ENCODE data around the gene NLRC5.

Gene NLRC5

DNA sequence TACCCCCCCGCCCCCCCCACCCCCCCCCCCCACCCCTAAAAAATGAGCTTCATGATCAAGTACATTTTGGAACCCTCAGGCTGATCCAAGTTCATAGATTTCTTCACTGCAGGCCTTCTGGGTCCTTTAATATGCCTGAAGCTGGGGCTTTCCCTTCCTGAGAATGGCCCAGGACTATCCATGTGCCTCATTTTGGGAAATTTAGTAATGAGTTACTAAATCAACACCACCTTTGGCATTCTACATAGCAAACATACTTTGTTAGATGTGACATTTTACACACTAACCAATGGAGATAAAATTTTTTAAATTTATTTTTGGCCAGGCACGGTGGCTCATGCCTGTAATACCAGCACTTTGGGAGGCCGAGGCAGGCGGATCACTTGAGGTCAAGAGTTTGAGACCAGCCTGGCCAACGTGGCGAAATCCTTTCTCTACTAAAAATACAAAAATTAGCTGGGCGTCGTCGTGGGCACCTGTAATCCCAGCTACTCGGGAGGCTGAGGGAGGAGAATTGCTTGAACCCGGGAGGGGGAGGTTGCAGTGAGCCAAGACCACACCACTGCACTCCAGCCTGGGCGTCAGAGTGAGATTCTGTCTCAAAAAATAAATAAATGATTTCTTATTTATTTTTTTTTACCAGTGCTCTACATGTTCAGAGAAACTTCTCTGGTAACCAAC, 43.4 kb upstream of the NLRC5 start:
- Histone ChIP-seq H3K4me2 (ENCODE audit: low read depth, low read length, poor library complexity, severe bottlenecking) (no peak overlapping the region), H4K20me1 (ENCODE audit: low read depth, low read length) (no peaks in the 10 kb centered on the region), H3K9me3 (ENCODE audit: insufficient read depth, low read length) (no peaks in the 10 kb centered on the region), H3K9me2 (replicated peaks; ENCODE audit: insufficient read depth, low read length) (no peaks in the 10 kb centered on the region), H2AFZ (ENCODE audit: low read depth, low read length, severe bottlenecking) (no peak overlapping the region), H3K4me3 (ENCODE audit: insufficient read depth, low read length, poor library complexity, severe bottlenecking) (no peak overlapping the region), H3F3A (ENCODE audit: insufficient read depth) (peaks cover 69% of the 10 kb centered on the region), H3K27me3 (ENCODE audit: low read length) (no peaks in the 10 kb centered on the region), H3K9ac (ENCODE audit: low read length) (no peak overlapping the region), H3K36me3 (ENCODE audit: low read length) (peaks cover 28% of the 10 kb centered on the region), H3K79me2 (ENCODE audit: insufficient read depth, low read length) (no peaks in the 10 kb centered on the region), H3K27ac (ENCODE audit: low read depth, low read length) (peak overlapping the region; percentile 41; the same call in 1 of the 2 replicates)
- TF ChIP-seq, protein P1, sequence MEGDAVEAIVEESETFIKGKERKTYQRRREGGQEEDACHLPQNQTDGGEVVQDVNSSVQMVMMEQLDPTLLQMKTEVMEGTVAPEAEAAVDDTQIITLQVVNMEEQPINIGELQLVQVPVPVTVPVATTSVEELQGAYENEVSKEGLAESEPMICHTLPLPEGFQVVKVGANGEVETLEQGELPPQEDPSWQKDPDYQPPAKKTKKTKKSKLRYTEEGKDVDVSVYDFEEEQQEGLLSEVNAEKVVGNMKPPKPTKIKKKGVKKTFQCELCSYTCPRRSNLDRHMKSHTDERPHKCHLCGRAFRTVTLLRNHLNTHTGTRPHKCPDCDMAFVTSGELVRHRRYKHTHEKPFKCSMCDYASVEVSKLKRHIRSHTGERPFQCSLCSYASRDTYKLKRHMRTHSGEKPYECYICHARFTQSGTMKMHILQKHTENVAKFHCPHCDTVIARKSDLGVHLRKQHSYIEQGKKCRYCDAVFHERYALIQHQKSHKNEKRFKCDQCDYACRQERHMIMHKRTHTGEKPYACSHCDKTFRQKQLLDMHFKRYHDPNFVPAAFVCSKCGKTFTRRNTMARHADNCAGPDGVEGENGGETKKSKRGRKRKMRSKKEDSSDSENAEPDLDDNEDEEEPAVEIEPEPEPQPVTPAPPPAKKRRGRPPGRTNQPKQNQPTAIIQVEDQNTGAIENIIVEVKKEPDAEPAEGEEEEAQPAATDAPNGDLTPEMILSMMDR (IDR thresholded peaks at IDR 0.05; ENCODE audit: insufficient read depth, low read length, poor library complexity, severe bottlenecking) = no peak
- TF ChIP-seq EZH2phosphoT487 (conservative IDR thresholded peaks at IDR 0.05; ENCODE audit: low read length) = no peak

DNA sequence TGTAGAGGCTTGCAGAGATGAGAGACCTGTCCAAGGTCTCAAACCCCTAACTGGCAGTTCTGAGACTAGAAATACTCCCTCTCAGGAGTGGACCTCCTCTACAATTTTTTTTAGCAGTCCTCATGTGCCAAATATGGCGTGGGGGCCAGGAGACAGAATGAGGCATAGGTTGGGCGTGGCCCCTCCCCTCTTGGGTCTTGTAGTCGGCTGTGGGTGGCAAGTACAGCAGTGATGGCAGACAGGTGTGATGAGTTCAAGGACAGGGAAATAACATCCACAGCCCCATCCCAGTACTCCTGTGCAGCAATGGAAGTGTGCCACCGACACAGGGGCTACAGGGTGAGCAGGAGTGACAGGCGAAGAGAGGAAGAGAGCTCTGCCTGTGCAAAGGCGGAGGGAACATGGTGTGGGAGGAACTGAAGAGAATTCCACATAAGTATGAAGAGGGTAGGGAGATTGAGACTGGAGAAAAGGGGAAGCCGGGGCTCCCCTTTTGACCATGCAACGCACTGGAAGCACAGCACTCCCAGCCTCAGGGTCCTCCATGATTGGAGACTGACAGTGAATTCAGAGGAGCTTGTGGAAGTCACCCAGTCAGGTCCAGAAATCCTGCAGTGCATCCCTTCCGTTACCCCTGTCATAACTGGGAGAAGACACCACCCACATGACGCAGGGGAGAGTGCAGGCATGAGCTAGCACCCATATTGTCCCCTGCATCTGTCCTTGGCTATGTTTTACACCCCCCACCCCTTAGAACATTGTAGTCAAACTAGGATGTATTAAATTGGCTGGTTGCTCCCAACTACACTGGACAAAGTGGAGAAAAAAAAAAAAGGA, 42.4 kb upstream of the NLRC5 start:
- no peak for TF ChIP-seq EZH2phosphoT487 (conservative IDR thresholded peaks at IDR 0.05; ENCODE audit: low read length)
- TF ChIP-seq, protein P1 (IDR thresholded peaks at IDR 0.05; ENCODE audit: insufficient read depth, low read length, poor library complexity, severe bottlenecking) = no peak
- no peak overlapping the region for H3K4me2 ChIP-seq (ENCODE audit: low read depth, low read length, poor library complexity, severe bottlenecking)
- peaks cover 64% of the 10 kb centered on the region for H3F3A ChIP-seq (ENCODE audit: insufficient read depth)
- H3K79me2 ChIP-seq (ENCODE audit: insufficient read depth, low read length) = no peaks in the 10 kb centered on the region
- no peaks in the 10 kb centered on the region for H3K9me3 ChIP-seq (ENCODE audit: insufficient read depth, low read length)
- no peak overlapping the region for H2AFZ ChIP-seq (ENCODE audit: low read depth, low read length, severe bottlenecking)
- no peak overlapping the region for H3K4me3 ChIP-seq (ENCODE audit: insufficient read depth, low read length, poor library complexity, severe bottlenecking)
- no peak overlapping the region for H3K9ac ChIP-seq (ENCODE audit: low read length)
- no peaks in the 10 kb centered on the region for H3K9me2 ChIP-seq (replicated peaks; ENCODE audit: insufficient read depth, low read length)
- no peaks in the 10 kb centered on the region for H3K27me3 ChIP-seq (ENCODE audit: low read length)
- no peaks in the 10 kb centered on the region for H4K20me1 ChIP-seq (ENCODE audit: low read depth, low read length)
- peak overlapping the region; percentile 41; the same call in 1 of the 2 replicates for H3K27ac ChIP-seq (ENCODE audit: low read depth, low read length)
- H3K36me3 ChIP-seq (ENCODE audit: low read length) = peaks cover 19% of the 10 kb centered on the region

DNA sequence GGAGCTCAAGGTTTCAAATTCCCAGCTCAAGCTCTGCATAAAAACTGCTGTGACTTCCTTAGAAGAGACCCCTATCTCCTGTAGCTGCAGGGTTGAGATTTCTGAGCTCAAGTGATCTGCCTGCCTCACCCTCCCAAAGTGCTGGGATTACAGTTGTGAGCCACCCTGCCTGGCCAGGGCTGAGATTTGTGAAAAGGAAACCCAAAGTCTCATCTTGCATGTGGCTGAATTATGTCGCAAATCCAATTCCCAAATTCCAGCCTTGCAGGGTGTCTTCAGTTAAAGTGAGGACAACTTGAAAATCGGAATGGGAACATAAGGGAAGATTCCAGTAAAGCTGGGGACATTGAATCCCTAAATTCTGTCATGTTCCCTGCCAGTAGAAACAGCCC, 41.8 kb upstream of the NLRC5 start:
- no peak overlapping the region for H3K4me2 ChIP-seq (ENCODE audit: low read depth, low read length, poor library complexity, severe bottlenecking)
- H3K9me3 ChIP-seq (ENCODE audit: insufficient read depth, low read length) = no peaks in the 10 kb centered on the region
- no peaks in the 10 kb centered on the region for H4K20me1 ChIP-seq (ENCODE audit: low read depth, low read length)
- no peak overlapping the region for H3K4me3 ChIP-seq (ENCODE audit: insufficient read depth, low read length, poor library complexity, severe bottlenecking)
- peaks cover 19% of the 10 kb centered on the region for H3K36me3 ChIP-seq (ENCODE audit: low read length)
- peaks cover 61% of the 10 kb centered on the region for H3F3A ChIP-seq (ENCODE audit: insufficient read depth)
- H3K9ac ChIP-seq (ENCODE audit: low read length) = no peak overlapping the region
- TF ChIP-seq, protein P1 (IDR thresholded peaks at IDR 0.05; ENCODE audit: insufficient read depth, low read length, poor library complexity, severe bottlenecking) = no peak
- TF ChIP-seq EZH2phosphoT487 (conservative IDR thresholded peaks at IDR 0.05; ENCODE audit: low read length) = no peak
- H3K27me3 ChIP-seq (ENCODE audit: low read length) = no peaks in the 10 kb centered on the region
- 0 out of 2 replicates have a peak overlapping the region, but pooled peaks have one; percentile 41 for H3K27ac ChIP-seq (ENCODE audit: low read depth, low read length)
- no peak overlapping the region for H2AFZ ChIP-seq (ENCODE audit: low read depth, low read length, severe bottlenecking)
- no peaks in the 10 kb centered on the region for H3K9me2 ChIP-seq (replicated peaks; ENCODE audit: insufficient read depth, low read length)
- no peaks in the 10 kb centered on the region for H3K79me2 ChIP-seq (ENCODE audit: insufficient read depth, low read length)
